PFSK-1 (cell line): ENCODE results near the gene LY6G5C.

Experiments used
- FOXP2 ChIP-seq: optimal IDR thresholded peaks from 2 replicates; pipeline ENCODE3; 2011; ENCODE audit warnings: borderline replicate concordance, control low read depth, inconsistent platforms; ENCODE audit not compliant: insufficient read depth; ENCODE audit errors: extremely low read length, extremely low read depth
- POLR2AphosphoS5 ChIP-seq: IDR thresholded peaks from 2 replicates; pipeline ENCODE4 v1.6.1; 2012; ENCODE audit warnings: low read depth, mild to moderate bottlenecking, control low read depth, low read length, moderate library complexity
- SIN3A ChIP-seq: IDR thresholded peaks from 2 replicates; pipeline ENCODE4 v1.6.1; 2012; ENCODE audit warnings: mild to moderate bottlenecking, low read length, moderate library complexity, borderline replicate concordance; ENCODE audit not compliant: insufficient read depth
- TAF1 ChIP-seq: IDR thresholded peaks from 2 replicates; pipeline ENCODE4 v1.6.1; 2012; ENCODE audit warnings: low read length, control low read depth, borderline replicate concordance; ENCODE audit not compliant: insufficient read depth
- TF ChIP-seq, protein P1 (sequence below), 2 experiments: IDR thresholded peaks; 2 replicates each; pipeline versions ENCODE4 v1.6.1 to v1.8.0; 2011 to 2012; ENCODE audit warnings: low read depth in 2 of 2, low read length in 2 of 2, control low read depth in 1 of 2, inconsistent platforms in 1 of 2, mild to moderate bottlenecking in 1 of 2, moderate library complexity in 1 of 2; ENCODE audit not compliant: insufficient read depth in 1 of 2

DNA sequence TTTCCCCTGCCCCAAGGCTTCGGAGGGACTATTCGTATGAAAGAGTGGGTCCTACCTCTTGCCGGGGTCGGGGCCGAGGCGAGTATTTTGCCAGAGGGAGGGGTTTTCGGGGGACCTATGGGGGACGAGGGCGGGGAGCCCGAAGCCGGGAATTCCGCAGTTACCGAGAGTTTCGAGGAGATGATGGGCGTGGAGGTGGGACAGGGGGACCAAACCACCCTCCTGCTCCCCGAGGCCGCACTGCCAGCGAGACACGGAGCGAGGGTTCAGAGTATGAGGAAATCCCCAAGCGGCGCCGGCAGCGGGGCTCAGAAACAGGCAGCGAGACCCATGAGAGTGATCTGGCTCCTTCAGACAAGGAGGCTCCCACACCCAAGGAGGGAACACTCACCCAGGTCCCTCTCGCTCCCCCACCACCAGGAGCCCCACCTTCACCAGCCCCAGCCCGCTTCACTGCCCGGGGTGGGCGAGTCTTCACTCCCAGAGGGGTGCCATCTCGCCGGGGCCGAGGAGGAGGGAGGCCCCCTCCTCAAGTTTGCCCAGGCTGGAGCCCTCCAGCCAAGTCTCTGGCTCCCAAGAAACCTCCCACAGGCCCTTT lies 49.1 kb downstream of the LY6G5C start:
- no peak for TF ChIP-seq POLR2AphosphoS5
- no peak for TF ChIP-seq SIN3A
- TF ChIP-seq, protein P1, sequence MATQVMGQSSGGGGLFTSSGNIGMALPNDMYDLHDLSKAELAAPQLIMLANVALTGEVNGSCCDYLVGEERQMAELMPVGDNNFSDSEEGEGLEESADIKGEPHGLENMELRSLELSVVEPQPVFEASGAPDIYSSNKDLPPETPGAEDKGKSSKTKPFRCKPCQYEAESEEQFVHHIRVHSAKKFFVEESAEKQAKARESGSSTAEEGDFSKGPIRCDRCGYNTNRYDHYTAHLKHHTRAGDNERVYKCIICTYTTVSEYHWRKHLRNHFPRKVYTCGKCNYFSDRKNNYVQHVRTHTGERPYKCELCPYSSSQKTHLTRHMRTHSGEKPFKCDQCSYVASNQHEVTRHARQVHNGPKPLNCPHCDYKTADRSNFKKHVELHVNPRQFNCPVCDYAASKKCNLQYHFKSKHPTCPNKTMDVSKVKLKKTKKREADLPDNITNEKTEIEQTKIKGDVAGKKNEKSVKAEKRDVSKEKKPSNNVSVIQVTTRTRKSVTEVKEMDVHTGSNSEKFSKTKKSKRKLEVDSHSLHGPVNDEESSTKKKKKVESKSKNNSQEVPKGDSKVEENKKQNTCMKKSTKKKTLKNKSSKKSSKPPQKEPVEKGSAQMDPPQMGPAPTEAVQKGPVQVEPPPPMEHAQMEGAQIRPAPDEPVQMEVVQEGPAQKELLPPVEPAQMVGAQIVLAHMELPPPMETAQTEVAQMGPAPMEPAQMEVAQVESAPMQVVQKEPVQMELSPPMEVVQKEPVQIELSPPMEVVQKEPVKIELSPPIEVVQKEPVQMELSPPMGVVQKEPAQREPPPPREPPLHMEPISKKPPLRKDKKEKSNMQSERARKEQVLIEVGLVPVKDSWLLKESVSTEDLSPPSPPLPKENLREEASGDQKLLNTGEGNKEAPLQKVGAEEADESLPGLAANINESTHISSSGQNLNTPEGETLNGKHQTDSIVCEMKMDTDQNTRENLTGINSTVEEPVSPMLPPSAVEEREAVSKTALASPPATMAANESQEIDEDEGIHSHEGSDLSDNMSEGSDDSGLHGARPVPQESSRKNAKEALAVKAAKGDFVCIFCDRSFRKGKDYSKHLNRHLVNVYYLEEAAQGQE (IDR thresholded peaks at IDR 0.05; ENCODE audit: insufficient read depth in 1 of 2, low read depth in 2 of 2, low read length in 2 of 2): no peak
- no peak for TF ChIP-seq FOXP2
- no peak for TF ChIP-seq TAF1
